HepG2 (cell line): ENCODE results near the gene PTPN18. TPM values are rescaled to one million over a fixed set of nuclear protein-coding genes. Genes with fewer than 3 reads are reported as not detected.

Source experiments
- AKAP8 ChIP-seq: sonication (generic); formaldehyde crosslinking; IDR thresholded peaks from 2 replicates; pipeline ENCODE4 v1.5.1; 2020; ENCODE audit warnings: mild to moderate bottlenecking, missing genetic modification reagents
- ARHGAP35 ChIP-seq: sonication (generic); formaldehyde crosslinking; IDR thresholded peaks from 2 replicates; pipeline ENCODE4 v1.9.0; 2022; ENCODE audit warnings: mild to moderate bottlenecking, inconsistent platforms, moderate library complexity, missing genetic modification reagents, borderline replicate concordance
- GABPB1 ChIP-seq: IDR thresholded peaks from 2 replicates; pipeline ENCODE4 v1.6.1; 2016; ENCODE audit warnings: mild to moderate bottlenecking, missing genetic modification reagents, moderate library complexity, missing compliant biosample characterization
- KDM2A ChIP-seq: sonication (generic); formaldehyde crosslinking; IDR thresholded peaks from 2 replicates; pipeline ENCODE4 v1.4.0; 2020; ENCODE audit warnings: low read depth, missing genetic modification reagents, borderline replicate concordance
- MBNL3 ChIP-seq: fragments of 250-450 bp; sonication (Bioruptor Pico); conservative IDR thresholded peaks from 2 replicates; pipeline ENCODE4 v1.8.0; 2022; ENCODE audit warnings: mild to moderate bottlenecking, inconsistent platforms
- RBAK ChIP-seq: sonication (generic); formaldehyde crosslinking; IDR thresholded peaks from 2 replicates; pipeline ENCODE4 v1.5.1; 2020; ENCODE audit warnings: mild to moderate bottlenecking, missing genetic modification reagents
- TGIF2 ChIP-seq: IDR thresholded peaks from 2 replicates; pipeline ENCODE4 v1.6.1; 2016; ENCODE audit warnings: control low read depth, missing compliant biosample characterization
- ZBTB7A ChIP-seq: sonication (generic); formaldehyde crosslinking; IDR thresholded peaks from 2 replicates; pipeline ENCODE4 v1.8.0; 2022; ENCODE audit warnings: mild to moderate bottlenecking, missing genetic modification reagents
- ZNF792 ChIP-seq: IDR thresholded peaks from 2 replicates; pipeline ENCODE4 v1.6.1; 2016
- ZNF891 ChIP-seq: sonication (generic); formaldehyde crosslinking; IDR thresholded peaks from 2 replicates; pipeline ENCODE4 v1.5.0; 2020; ENCODE audit warnings: mild to moderate bottlenecking, missing genetic modification reagents
- ZSCAN25 ChIP-seq: sonication (generic); formaldehyde crosslinking; IDR thresholded peaks from 2 replicates; pipeline ENCODE4 v1.8.0; 2022; ENCODE audit warnings: mild to moderate bottlenecking, missing genetic modification reagents
- ZSCAN31 ChIP-seq: sonication (generic); formaldehyde crosslinking; IDR thresholded peaks from 2 replicates; pipeline ENCODE4 v1.5.0; 2020; ENCODE audit warnings: low read depth, mild to moderate bottlenecking, missing genetic modification reagents
- polyA plus RNA-seq, 8 experiments: library from polyadenylated mRNA; depleted of rRNA in 3 of 8; stranded (reverse) in 7 of 8; unstranded in 1 of 8; fragments of >200 nt; fragmentation: Illumina TruSeq in 4 of 8; extraction: Trizol in 4 of 8; gene quantifications; 2 replicates each; pipeline versions ENCODE4 v1.2.1 to v1.2.3, GENCODE V29; 2011 to 2016; ENCODE audit warnings: low read depth in 4 of 8, missing spikeins in 1 of 8, mixed read lengths in 1 of 8; ENCODE audit not compliant: insufficient read depth in 1 of 8
- total RNA-seq, 5 experiments: library from RNA; depleted of rRNA; stranded (reverse); fragments of >200 nt; fragmentation: Illumina TruSeq; extraction: Trizol; gene quantifications; 2 replicates each; pipeline ENCODE4 v1.2.3, GENCODE V29; 2016; ENCODE audit warnings: low read depth in 1 of 5
- TF ChIP-seq, protein P1 (sequence below): sonication (generic); formaldehyde crosslinking; IDR thresholded peaks from 2 replicates; pipeline ENCODE4 v1.4.0; 2020; ENCODE audit warnings: missing genetic modification reagents, borderline replicate concordance
- TF ChIP-seq, protein P2 (sequence below): sonication (generic); formaldehyde crosslinking; conservative IDR thresholded peaks from 2 replicates; pipeline ENCODE4 v1.8.0; 2022; ENCODE audit warnings: mild to moderate bottlenecking, moderate library complexity, missing genetic modification reagents
- TF ChIP-seq, protein P3 (sequence below): sonication (generic); formaldehyde crosslinking; conservative IDR thresholded peaks from 2 replicates; pipeline ENCODE4 v1.4.0; 2020; ENCODE audit warnings: missing genetic modification reagents
- TF ChIP-seq, protein P4 (sequence below): sonication (generic); formaldehyde crosslinking; IDR thresholded peaks from 2 replicates; pipeline ENCODE4 v1.8.0; 2022; ENCODE audit warnings: low read depth, missing genetic modification reagents
- TF ChIP-seq, protein P5 (sequence below): sonication (generic); formaldehyde crosslinking; IDR thresholded peaks from 2 replicates; pipeline ENCODE4 v1.4.0; 2020; ENCODE audit warnings: missing genetic modification reagents

The PTPN18 gene
- total and polyA plus RNA-seq, 2 of the 13 experiments (the other 11 are each of a cell fraction or from before 2014, with no cell fraction given): 14.8 to 39.6 TPM

DNA sequence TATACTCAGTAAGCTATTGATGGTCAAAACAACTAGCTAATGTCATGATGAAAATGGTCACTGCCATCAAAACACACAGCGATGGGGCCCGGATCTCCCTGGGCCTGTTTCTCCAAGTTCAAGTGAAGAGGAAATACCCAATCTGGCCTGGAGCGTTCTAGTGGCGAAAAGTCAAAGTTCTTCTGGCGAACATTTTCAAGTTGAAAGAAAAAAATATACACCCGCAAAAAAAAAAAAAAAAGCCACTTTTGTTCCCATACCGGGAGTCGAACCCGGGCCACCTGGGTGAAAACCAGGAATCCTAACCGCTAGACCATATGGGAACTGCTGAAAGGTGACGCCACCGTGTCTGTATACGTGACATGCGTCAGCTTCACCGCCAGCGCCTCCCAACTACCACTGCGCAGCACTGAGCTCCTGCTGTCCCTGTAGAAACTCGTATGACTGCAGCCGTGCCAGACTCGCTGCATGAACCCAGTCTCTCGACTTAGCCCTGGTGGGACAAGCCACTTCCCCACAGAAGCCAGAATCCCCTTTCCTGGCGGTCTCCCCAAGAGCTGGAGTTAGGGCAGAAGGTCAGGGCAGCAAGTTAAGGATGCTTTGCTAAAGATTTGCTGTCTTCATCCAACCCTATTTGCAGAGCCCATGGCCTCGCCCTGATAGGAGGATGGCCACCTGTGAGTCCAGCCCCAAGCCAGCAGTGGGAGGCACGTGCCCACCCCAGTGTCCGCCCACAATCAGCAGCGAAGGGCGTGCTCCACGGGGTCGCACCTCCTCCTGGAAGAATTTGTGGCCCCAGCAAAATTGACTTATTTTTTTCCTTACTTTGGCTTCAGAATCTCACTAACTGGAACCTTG is 18.8 kb upstream of the PTPN18 start (continued):
- TF ChIP-seq, protein P1, sequence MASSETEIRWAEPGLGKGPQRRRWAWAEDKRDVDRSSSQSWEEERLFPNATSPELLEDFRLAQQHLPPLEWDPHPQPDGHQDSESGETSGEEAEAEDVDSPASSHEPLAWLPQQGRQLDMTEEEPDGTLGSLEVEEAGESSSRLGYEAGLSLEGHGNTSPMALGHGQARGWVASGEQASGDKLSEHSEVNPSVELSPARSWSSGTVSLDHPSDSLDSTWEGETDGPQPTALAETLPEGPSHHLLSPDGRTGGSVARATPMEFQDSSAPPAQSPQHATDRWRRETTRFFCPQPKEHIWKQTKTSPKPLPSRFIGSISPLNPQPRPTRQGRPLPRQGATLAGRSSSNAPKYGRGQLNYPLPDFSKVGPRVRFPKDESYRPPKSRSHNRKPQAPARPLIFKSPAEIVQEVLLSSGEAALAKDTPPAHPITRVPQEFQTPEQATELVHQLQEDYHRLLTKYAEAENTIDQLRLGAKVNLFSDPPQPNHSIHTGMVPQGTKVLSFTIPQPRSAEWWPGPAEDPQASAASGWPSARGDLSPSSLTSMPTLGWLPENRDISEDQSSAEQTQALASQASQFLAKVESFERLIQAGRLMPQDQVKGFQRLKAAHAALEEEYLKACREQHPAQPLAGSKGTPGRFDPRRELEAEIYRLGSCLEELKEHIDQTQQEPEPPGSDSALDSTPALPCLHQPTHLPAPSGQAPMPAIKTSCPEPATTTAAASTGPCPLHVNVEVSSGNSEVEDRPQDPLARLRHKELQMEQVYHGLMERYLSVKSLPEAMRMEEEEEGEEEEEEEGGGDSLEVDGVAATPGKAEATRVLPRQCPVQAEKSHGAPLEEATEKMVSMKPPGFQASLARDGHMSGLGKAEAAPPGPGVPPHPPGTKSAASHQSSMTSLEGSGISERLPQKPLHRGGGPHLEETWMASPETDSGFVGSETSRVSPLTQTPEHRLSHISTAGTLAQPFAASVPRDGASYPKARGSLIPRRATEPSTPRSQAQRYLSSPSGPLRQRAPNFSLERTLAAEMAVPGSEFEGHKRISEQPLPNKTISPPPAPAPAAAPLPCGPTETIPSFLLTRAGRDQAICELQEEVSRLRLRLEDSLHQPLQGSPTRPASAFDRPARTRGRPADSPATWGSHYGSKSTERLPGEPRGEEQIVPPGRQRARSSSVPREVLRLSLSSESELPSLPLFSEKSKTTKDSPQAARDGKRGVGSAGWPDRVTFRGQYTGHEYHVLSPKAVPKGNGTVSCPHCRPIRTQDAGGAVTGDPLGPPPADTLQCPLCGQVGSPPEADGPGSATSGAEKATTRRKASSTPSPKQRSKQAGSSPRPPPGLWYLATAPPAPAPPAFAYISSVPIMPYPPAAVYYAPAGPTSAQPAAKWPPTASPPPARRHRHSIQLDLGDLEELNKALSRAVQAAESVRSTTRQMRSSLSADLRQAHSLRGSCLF: no peak
- TF ChIP-seq ZNF891 (peak; percentile 77), MBNL3 (CRISPR knock-in tag) (peak; percentile 77; the same call in 1 of the 2 replicates), GABPB1 (CRISPR knock-in tag) (peak; percentile 49), TGIF2 (CRISPR knock-in tag) (peak; percentile 74; the same call in 1 of the 2 replicates), ARHGAP35 (CRISPR knock-in tag) (peak; percentile 60; the same call in 1 of the 2 replicates), KDM2A (peak; percentile 91), ZNF792 (CRISPR knock-in tag) (peak; percentile 71; the same call in 1 of the 2 replicates), RBAK (0 out of 2 replicates have a peak, but pooled peaks have one; percentile 31), ZSCAN31 (CRISPR knock-in tag) (no peak), AKAP8 (CRISPR knock-in tag) (peak; percentile 85; the same call in 1 of the 2 replicates), ZBTB7A (CRISPR knock-in tag) (no peak; the same call in 1 of the 2 replicates), ZSCAN25 (CRISPR knock-in tag) (peak; percentile 79; the same call in 1 of the 2 replicates)
- TF ChIP-seq, protein P2, sequence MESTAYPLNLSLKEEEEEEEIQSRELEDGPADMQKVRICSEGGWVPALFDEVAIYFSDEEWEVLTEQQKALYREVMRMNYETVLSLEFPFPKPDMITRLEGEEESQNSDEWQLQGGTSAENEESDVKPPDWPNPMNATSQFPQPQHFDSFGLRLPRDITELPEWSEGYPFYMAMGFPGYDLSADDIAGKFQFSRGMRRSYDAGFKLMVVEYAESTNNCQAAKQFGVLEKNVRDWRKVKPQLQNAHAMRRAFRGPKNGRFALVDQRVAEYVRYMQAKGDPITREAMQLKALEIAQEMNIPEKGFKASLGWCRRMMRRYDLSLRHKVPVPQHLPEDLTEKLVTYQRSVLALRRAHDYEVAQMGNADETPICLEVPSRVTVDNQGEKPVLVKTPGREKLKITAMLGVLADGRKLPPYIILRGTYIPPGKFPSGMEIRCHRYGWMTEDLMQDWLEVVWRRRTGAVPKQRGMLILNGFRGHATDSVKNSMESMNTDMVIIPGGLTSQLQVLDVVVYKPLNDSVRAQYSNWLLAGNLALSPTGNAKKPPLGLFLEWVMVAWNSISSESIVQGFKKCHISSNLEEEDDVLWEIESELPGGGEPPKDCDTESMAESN (CRISPR knock-in tag): peak; percentile 93
- TF ChIP-seq, protein P3, sequence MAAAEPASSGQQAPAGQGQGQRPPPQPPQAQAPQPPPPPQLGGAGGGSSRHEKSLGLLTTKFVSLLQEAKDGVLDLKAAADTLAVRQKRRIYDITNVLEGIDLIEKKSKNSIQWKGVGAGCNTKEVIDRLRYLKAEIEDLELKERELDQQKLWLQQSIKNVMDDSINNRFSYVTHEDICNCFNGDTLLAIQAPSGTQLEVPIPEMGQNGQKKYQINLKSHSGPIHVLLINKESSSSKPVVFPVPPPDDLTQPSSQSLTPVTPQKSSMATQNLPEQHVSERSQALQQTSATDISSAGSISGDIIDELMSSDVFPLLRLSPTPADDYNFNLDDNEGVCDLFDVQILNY (CRISPR knock-in tag): no peak
- TF ChIP-seq, protein P4, sequence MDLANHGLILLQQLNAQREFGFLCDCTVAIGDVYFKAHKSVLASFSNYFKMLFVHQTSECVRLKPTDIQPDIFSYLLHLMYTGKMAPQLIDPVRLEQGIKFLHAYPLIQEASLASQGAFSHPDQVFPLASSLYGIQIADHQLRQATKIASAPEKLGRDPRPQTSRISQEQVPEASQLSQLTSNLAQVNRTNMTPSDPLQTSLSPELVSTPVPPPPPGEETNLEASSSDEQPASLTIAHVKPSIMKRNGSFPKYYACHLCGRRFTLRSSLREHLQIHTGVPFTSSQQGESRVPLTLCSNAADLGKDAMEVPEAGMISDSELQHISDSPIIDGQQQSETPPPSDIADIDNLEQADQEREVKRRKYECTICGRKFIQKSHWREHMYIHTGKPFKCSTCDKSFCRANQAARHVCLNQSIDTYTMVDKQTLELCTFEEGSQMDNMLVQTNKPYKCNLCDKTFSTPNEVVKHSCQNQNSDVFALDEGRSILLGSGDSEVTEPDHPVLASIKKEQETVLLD: peak; percentile 57; the same call in 1 of the 2 replicates
- TF ChIP-seq, protein P5, sequence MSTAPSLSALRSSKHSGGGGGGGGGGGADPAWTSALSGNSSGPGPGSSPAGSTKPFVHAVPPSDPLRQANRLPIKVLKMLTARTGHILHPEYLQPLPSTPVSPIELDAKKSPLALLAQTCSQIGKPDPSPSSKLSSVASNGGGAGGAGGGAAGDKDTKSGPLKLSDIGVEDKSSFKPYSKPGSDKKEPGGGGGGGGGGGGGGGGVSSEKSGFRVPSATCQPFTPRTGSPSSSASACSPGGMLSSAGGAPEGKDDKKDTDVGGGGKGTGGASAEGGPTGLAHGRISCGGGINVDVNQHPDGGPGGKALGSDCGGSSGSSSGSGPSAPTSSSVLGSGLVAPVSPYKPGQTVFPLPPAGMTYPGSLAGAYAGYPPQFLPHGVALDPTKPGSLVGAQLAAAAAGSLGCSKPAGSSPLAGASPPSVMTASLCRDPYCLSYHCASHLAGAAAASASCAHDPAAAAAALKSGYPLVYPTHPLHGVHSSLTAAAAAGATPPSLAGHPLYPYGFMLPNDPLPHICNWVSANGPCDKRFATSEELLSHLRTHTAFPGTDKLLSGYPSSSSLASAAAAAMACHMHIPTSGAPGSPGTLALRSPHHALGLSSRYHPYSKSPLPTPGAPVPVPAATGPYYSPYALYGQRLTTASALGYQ (CRISPR knock-in tag): peak; percentile 16; the same call in 1 of the 2 replicates
